Hindlimb muscle (tissue), 1 donor: ENCODE results near the gene MAGI3. TPM values are rescaled to one million over a fixed set of nuclear protein-coding genes. Genes with fewer than 3 reads are reported as not detected.
"Not testable (repeated sequence)": the region's sequence is repeated elsewhere in the genome, so short reads cannot be mapped to it uniquely, and the experiment has no call there.

Experiments
- DNase-seq: peaks from one replicate; pipeline ENCODE4 v3.0.0-alpha.2; 2013
- polyA plus RNA-seq: library from polyadenylated mRNA; unstranded; fragments of 120-200 nt; gene quantifications from one replicate; pipeline ENCODE4 v1.2.1, GENCODE V29; 2013; ENCODE audit not compliant: insufficient read length

Gene MAGI3
- polyA plus RNA-seq, 1 donor, result 16.4 TPM

GRCh38 chr1:113517983-113518382, 127.7 kb downstream of the MAGI3 start:
- DNase-seq, result no peak

GRCh38 chr1:113519556-113519955, 129.2 kb downstream of the MAGI3 start:
- no peak for DNase-seq

- DNase-seq, result no peak
These were observed 139.7 kb downstream of the MAGI3 start for GRCh38 chr1:113530021-113530420.

- DNase-seq, result no peak
These were observed 141.0 kb downstream of the MAGI3 start for GRCh38 chr1:113531321-113531720.

- no peak for DNase-seq
These were observed 142.7 kb downstream of the MAGI3 start for GRCh38 chr1:113533061-113533460.

GRCh38 chr1:113534130-113534817, 144.0 kb downstream of the MAGI3 start:
- DNase-seq, result no peak

- DNase-seq, result peak; percentile 22
These were observed 144.6 kb downstream of the MAGI3 start for GRCh38 chr1:113534875-113535274.

- DNase-seq, result no peak
These were observed 146.0 kb downstream of the MAGI3 start for GRCh38 chr1:113536182-113536780.

GRCh38 chr1:113538225-113538624, 147.9 kb downstream of the MAGI3 start:
- no peak for DNase-seq

- DNase-seq, result no peak
These were observed 150.0 kb downstream of the MAGI3 start for GRCh38 chr1:113540335-113540734.

- no peak for DNase-seq
These were observed 150.8 kb downstream of the MAGI3 start for GRCh38 chr1:113541106-113541505.

- no peak for DNase-seq
These were observed 151.9 kb downstream of the MAGI3 start for GRCh38 chr1:113542221-113542701.

- no peak for DNase-seq
These were observed 152.8 kb downstream of the MAGI3 start for GRCh38 chr1:113543110-113543509.

- no peak for DNase-seq
These were observed 154.9 kb downstream of the MAGI3 start for GRCh38 chr1:113545210-113545609.

GRCh38 chr1:113545626-113546025, 155.3 kb downstream of the MAGI3 start:
- DNase-seq, result no peak

GRCh38 chr1:113551728-113552127, 161.4 kb downstream of the MAGI3 start:
- no peak for DNase-seq

- DNase-seq, result no peak
These were observed 161.9 kb downstream of the MAGI3 start for GRCh38 chr1:113552244-113552643.

GRCh38 chr1:113557187-113557586, 166.9 kb downstream of the MAGI3 start:
- no peak for DNase-seq

GRCh38 chr1:113565621-113566020, 175.3 kb downstream of the MAGI3 start:
- no peak for DNase-seq

- DNase-seq, result no peak
These were observed 177.1 kb downstream of the MAGI3 start for GRCh38 chr1:113567427-113567826.

GRCh38 chr1:113575744-113576260, 185.5 kb downstream of the MAGI3 start:
- not testable (repeated sequence) for DNase-seq

GRCh38 chr1:113576271-113576670, 186.0 kb downstream of the MAGI3 start:
- DNase-seq, result no peak

GRCh38 chr1:113579256-113580018, 189.1 kb downstream of the MAGI3 start:
- DNase-seq, result no peak
